ENCODE measurements around the gene TLR7.

Gene TLR7

DNA sequence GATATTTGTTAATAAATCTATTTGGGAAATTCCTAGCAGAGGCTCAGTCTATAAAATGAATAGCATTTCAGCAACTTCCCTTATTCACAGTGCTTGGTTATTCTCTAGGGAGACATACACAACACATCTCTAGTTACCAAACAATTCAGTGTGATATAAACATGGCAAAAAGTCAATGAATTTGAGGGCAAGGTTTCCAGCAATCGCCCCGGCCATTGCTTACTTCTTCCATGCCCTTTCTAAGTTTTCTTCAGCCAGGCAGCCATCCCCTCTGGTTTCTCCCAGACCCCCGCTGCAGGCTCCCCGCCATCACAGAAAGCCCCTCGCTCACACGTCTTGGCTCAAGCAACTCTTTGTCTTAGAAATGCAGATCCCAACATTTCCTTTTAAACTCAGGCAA is 4.4 kb downstream of the TLR7 start:
- no peak for DNase-seq (ENCODE audit: low read depth)

DNA sequence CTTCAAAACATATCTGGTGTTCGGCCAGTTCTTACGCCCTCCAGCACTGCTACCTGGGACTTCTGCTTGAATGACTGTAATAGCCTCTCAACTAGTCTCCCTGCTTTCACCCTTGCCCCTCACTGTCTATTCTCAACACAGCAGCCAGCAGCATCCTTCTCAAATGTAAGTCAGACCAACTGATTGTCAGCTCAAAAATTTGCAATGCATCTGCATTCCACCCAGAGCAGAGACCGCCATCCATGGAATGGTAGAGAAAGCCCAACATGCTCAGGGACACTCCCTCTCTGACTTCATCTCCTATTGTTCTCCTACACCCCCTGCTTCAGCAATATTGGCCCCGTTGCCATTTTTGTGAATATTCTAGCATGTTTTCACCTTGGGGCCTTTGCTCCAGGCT is 5.9 kb downstream of the TLR7 start:
- H3K4me3 ChIP-seq (ENCODE audit: low read depth, low read length), result no peak overlapping the region
- in situ Hi-C loops (cut with HindIII; ENCODE audit: low sequenced_read_pairs), result no loop called here
- DNase-seq (ENCODE audit: low read depth), result no peak
- TF ChIP-seq, protein P1, sequence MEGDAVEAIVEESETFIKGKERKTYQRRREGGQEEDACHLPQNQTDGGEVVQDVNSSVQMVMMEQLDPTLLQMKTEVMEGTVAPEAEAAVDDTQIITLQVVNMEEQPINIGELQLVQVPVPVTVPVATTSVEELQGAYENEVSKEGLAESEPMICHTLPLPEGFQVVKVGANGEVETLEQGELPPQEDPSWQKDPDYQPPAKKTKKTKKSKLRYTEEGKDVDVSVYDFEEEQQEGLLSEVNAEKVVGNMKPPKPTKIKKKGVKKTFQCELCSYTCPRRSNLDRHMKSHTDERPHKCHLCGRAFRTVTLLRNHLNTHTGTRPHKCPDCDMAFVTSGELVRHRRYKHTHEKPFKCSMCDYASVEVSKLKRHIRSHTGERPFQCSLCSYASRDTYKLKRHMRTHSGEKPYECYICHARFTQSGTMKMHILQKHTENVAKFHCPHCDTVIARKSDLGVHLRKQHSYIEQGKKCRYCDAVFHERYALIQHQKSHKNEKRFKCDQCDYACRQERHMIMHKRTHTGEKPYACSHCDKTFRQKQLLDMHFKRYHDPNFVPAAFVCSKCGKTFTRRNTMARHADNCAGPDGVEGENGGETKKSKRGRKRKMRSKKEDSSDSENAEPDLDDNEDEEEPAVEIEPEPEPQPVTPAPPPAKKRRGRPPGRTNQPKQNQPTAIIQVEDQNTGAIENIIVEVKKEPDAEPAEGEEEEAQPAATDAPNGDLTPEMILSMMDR (IDR thresholded peaks at IDR 0.05; ENCODE audit: low read depth, low read length, missing control alignments), result no peak

More for the DNA sequence above, 4.4 kb downstream of the TLR7 start:
- in situ Hi-C loops (cut with HindIII; ENCODE audit: low sequenced_read_pairs), result no loop called here
- no peak overlapping the region for H3K4me3 ChIP-seq (ENCODE audit: low read depth, low read length)
- TF ChIP-seq, protein P1 (IDR thresholded peaks at IDR 0.05; ENCODE audit: low read depth, low read length, missing control alignments), result no peak

- TF ChIP-seq, protein P1 (IDR thresholded peaks at IDR 0.05; ENCODE audit: low read depth, low read length, missing control alignments), result no peak
- H3K4me3 ChIP-seq (ENCODE audit: low read depth, low read length), result no peak overlapping the region
- in situ Hi-C loops (cut with HindIII; ENCODE audit: low sequenced_read_pairs), result no loop called here
- no peak for DNase-seq (ENCODE audit: low read depth)
Observed at GRCh38 chrX:12874581-12874980, 7.7 kb downstream of the TLR7 start.

DNA sequence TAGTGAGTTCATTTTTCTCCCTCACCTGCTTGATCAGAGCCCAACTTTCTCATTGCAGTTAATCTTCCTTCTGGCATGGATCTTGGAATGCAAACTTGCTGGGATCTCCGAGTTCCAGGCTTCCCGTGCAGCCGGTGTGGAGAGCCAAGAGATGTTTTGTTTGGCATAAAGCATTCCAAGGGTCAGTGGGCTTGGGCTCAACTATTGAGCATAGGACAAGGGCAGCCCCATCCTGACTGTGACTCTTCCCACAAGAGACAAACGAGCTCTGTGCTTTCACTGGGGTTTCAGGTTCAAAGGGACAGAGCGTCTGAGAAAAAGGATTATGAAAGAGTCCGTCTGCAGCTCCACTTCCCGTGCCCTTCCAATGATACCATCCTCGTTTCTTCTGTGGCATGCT is 10.5 kb downstream of the TLR7 start:
- no peak overlapping the region for H3K4me3 ChIP-seq (ENCODE audit: low read depth, low read length)
- no peak for DNase-seq (ENCODE audit: low read depth)
- TF ChIP-seq, protein P1 (IDR thresholded peaks at IDR 0.05; ENCODE audit: low read depth, low read length, missing control alignments), result no peak
- in situ Hi-C loops (cut with HindIII; ENCODE audit: low sequenced_read_pairs), result no loop called here

DNA sequence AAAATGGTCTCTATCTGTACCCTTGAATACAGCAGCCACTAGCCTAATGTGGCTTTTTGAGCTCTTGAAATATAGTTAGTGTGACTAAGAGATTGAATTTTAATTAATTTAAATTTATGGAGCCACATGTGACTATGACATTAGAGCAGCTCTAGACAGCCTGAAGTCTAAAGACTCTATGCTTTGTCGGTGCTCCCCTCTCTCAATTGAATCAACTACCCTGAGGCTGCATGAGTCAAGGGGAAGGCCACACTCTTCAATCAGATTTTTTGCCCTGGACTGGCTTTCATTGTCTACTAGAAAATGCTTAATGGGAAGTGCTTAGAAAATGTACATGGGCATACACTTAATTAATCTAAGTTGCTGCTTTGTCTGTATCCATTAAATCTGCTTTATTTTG is 11.7 kb downstream of the TLR7 start:
- TF ChIP-seq, protein P1 (IDR thresholded peaks at IDR 0.05; ENCODE audit: low read depth, low read length, missing control alignments), result no peak
- no peak overlapping the region for H3K4me3 ChIP-seq (ENCODE audit: low read depth, low read length)
- DNase-seq (ENCODE audit: low read depth), result no peak
- in situ Hi-C loops (cut with HindIII; ENCODE audit: low sequenced_read_pairs), result no loop called here

GRCh38 chrX:12881914-12882313 is 15.0 kb downstream of the TLR7 start:
- in situ Hi-C loops (cut with HindIII; ENCODE audit: low sequenced_read_pairs), result no loop called here
- no peak for DNase-seq (ENCODE audit: low read depth)
- H3K4me3 ChIP-seq (ENCODE audit: low read depth, low read length), result no peak overlapping the region
- TF ChIP-seq, protein P1 (IDR thresholded peaks at IDR 0.05; ENCODE audit: low read depth, low read length, missing control alignments), result no peak

DNA sequence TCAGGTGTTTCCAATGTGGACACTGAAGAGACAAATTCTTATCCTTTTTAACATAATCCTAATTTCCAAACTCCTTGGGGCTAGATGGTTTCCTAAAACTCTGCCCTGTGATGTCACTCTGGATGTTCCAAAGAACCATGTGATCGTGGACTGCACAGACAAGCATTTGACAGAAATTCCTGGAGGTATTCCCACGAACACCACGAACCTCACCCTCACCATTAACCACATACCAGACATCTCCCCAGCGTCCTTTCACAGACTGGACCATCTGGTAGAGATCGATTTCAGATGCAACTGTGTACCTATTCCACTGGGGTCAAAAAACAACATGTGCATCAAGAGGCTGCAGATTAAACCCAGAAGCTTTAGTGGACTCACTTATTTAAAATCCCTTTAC is 18.6 kb downstream of the TLR7 start:
- no peak for DNase-seq (ENCODE audit: low read depth)
- TF ChIP-seq, protein P1 (IDR thresholded peaks at IDR 0.05; ENCODE audit: low read depth, low read length, missing control alignments), result no peak
- in situ Hi-C loops (cut with HindIII; ENCODE audit: low sequenced_read_pairs), result no loop called here
- H3K4me3 ChIP-seq (ENCODE audit: low read depth, low read length), result no peak overlapping the region

All from astrocyte of the cerebellum (primary cell).